Testis (tissue), 3 donors: ENCODE measurements around the gene NXPH3. TPM values are rescaled to one million over a fixed set of nuclear protein-coding genes. Genes with fewer than 3 reads are reported as not detected.
"Not testable (repeated sequence)": the region's sequence is repeated elsewhere in the genome, so short reads cannot be mapped to it uniquely, and the experiment has no call there.

ENCODE experiments used
- DNase-seq: peaks from one replicate; pipeline ENCODE4 v3.0.0-alpha.2; 2019
- H3K27ac ChIP-seq, 2 donors: fragments of 200-600 bp; sonication (generic); one replicate each; pipeline ENCODE4 v1.5.1; 2019
- H3K27me3 ChIP-seq: fragments of 200-600 bp; sonication (generic); one replicate; pipeline ENCODE4 v1.5.1; 2019
- H3K36me3 ChIP-seq: fragments of 200-600 bp; sonication (generic); one replicate; pipeline ENCODE4 v1.5.1; 2017; ENCODE audit warnings: low read depth; ENCODE audit errors: missing control alignments
- H3K4me1 ChIP-seq: fragments of 200-600 bp; sonication (generic); one replicate; pipeline ENCODE4 v1.5.1; 2019
- H3K4me3 ChIP-seq, 2 donors: fragments of 200-600 bp; sonication (generic); one replicate each; pipeline ENCODE4 v1.5.1; 2017 to 2019
- H3K9me3 ChIP-seq: fragments of 200-600 bp; sonication (generic); one replicate; pipeline ENCODE4 v1.5.1; 2017
- CTCF ChIP-seq, 3 experiments: fragments of 450-650 bp in 2 of 3; fragments of 200-600 bp in 1 of 3; sonication (generic) in 1 of 3; IDR thresholded peaks; one replicate each; pipeline ENCODE4 v1.5.1; 2016 to 2019; ENCODE audit warnings: antibody characterized with exemption in 3 of 3, mild to moderate bottlenecking in 2 of 3, moderate library complexity in 1 of 3
- POLR2A ChIP-seq: fragments of 450-650 bp; IDR thresholded peaks from one replicate; pipeline ENCODE4 v1.6.1; 2017; ENCODE audit warnings: antibody characterized with exemption, mild to moderate bottlenecking, moderate library complexity
- WGBS, 2 donors: methylation state at CpG; one replicate each; pipeline ENCODE4 v1.1.5; 2018; 5-methylcytosine and 5-hydroxymethylcytosine counted together
- intact Hi-C: fragments of 100-400 bp; cut with DNase I; formaldehyde crosslinking; loops from one replicate; pipeline ENCODE4 v1.15.1; 2023; ENCODE audit warnings: low total_unique reads
- polyA plus RNA-seq: library from polyadenylated mRNA; stranded (reverse); fragments of 350-450 nt; fragmentation: Illumina TruSeq; extraction: RNeasy Lipid Tissue Mini Kit (QIAGEN cat#74804); gene quantifications from one replicate; pipeline ENCODE4 v1.2.3, GENCODE V29; 2014; ENCODE audit warnings: low read depth, low replicate concordance; ENCODE audit not compliant: insufficient read depth
- total RNA-seq, 2 donors: library from RNA; depleted of rRNA; stranded (reverse); fragments of >200 nt; gene quantifications; one replicate each; pipeline ENCODE4 v1.2.3, GENCODE V29; 2016

NXPH3 gene
- total and polyA plus RNA-seq, 3 donors from 2014 or later: 4.1 to 5.8 (median 5.6) TPM

GRCh38 chr17:49564638-49565037 lies 11.0 kb upstream of the NXPH3 start:
- Histone ChIP-seq H3K4me1 (peaks cover 30% of the 10 kb centered on the region), H3K4me3 (no peak overlapping the region), H3K9me3 (no peaks in the 10 kb centered on the region), H3K27ac (no peak overlapping the region), H3K36me3 (no peaks in the 10 kb centered on the region), H3K27me3 (no peaks in the 10 kb centered on the region)
- 88 to 92% methylated on average over 4 of the region's 4 CpGs for WGBS, 2 donors
- TF ChIP-seq CTCF (IDR thresholded peaks at IDR 0.05): no peak
- no peak for TF ChIP-seq POLR2A
- no peak for DNase-seq
- intact Hi-C loops: loop anchor here (5.0 kb wide), 1 partner anchor 283 kb away; the partner anchor contains the start of gene TAC4

GRCh38 chr17:49565948-49566491 lies 9.7 kb upstream of the NXPH3 start:
- H3K27me3 ChIP-seq: no peaks in the 10 kb centered on the region
- peak overlapping the region; percentile 70 to 84 for H3K27ac ChIP-seq
- no peaks in the 10 kb centered on the region for H3K9me3 ChIP-seq
- intact Hi-C loops: loop anchor here (5.0 kb wide), 1 partner anchor 281 kb away; the partner anchor contains the start of gene TAC4
- H3K4me1 ChIP-seq: peaks cover 30% of the 10 kb centered on the region
- TF ChIP-seq POLR2A (no peak), CTCF (IDR thresholded peaks at IDR 0.05) (no peak)
- H3K4me3 ChIP-seq: no peak overlapping the region
- no peaks in the 10 kb centered on the region for H3K36me3 ChIP-seq
- 15 to 24% methylated on average over 14 of the region's 14 CpGs for WGBS, 2 donors
- peak; percentile 91 for DNase-seq

- Histone ChIP-seq H3K36me3 (no peaks in the 10 kb centered on the region), H3K27ac (peak overlapping the region; percentile 70 to 84), H3K9me3 (no peaks in the 10 kb centered on the region), H3K4me3 (no peak overlapping the region), H3K27me3 (no peaks in the 10 kb centered on the region), H3K4me1 (peaks cover 31% of the 10 kb centered on the region)
- no peak for TF ChIP-seq POLR2A
- DNase-seq: peak; percentile 32
- intact Hi-C loops: loop anchor here (5.0 kb wide), 1 partner anchor 281 kb away; the partner anchor contains the start of gene TAC4
- 38 to 62% methylated on average over 5 of the region's 5 CpGs for WGBS, 2 donors
These were observed 9.0 kb upstream of the NXPH3 start for GRCh38 chr17:49566668-49567071.

- peaks cover 35% of the 10 kb centered on the region for H3K4me1 ChIP-seq
- TF ChIP-seq POLR2A (no peak), CTCF (IDR thresholded peaks at IDR 0.05) (no peak)
- H3K27ac ChIP-seq: peak overlapping the region; percentile 70 to 84
- H3K27me3 ChIP-seq: no peaks in the 10 kb centered on the region
- no peaks in the 10 kb centered on the region for H3K9me3 ChIP-seq
- DNase-seq: no peak
- no peaks in the 10 kb centered on the region for H3K36me3 ChIP-seq
- no peak overlapping the region for H3K4me3 ChIP-seq
- WGBS, 2 donors: 46 to 52% methylated on average over 7 to 9 of the region's 9 CpGs
- intact Hi-C loops: loop anchor here (5.0 kb wide), 1 partner anchor 280 kb away; the partner anchor contains the start of gene TAC4
These were observed 8.6 kb upstream of the NXPH3 start for GRCh38 chr17:49567104-49567521.

- Histone ChIP-seq H3K27ac (peak overlapping the region; percentile 70 to 84), H3K4me3 (peak overlapping the region; percentile 39 to 52), H3K36me3 (no peaks in the 10 kb centered on the region), H3K4me1 (peaks cover 36% of the 10 kb centered on the region), H3K9me3 (no peaks in the 10 kb centered on the region), H3K27me3 (no peaks in the 10 kb centered on the region)
- DNase-seq: peak; percentile 95
- intact Hi-C loops: loop anchor here (5.0 kb wide), 1 partner anchor 279 kb away; the partner anchor contains the start of gene TAC4
- no peak for TF ChIP-seq POLR2A
- TF ChIP-seq CTCF (IDR thresholded peaks at IDR 0.05): peak; percentile 97 to 99 (median 97)
- 8 to 24% methylated on average over 9 to 38 of the region's 42 CpGs for WGBS, 2 donors
These were observed 7.6 kb upstream of the NXPH3 start for GRCh38 chr17:49567871-49568694.

GRCh38 chr17:49568695-49569047 lies 7.0 kb upstream of the NXPH3 start:
- intact Hi-C loops: loop anchor here (5.0 kb wide), 1 partner anchor 279 kb away; the partner anchor contains the start of gene TAC4
- H3K4me1 ChIP-seq: peaks cover 39% of the 10 kb centered on the region
- not testable (repeated sequence) for H3K4me3 ChIP-seq, H3K36me3 ChIP-seq, DNase-seq, H3K27me3 ChIP-seq, H3K9me3 ChIP-seq
- peak overlapping the region; percentile 70 to 84 for H3K27ac ChIP-seq
- 54 to 63% methylated on average over 7 of the region's 7 CpGs for WGBS, 2 donors
